Amniotic stem cell (primary cell): ENCODE results near the gene CALD1.

ENCODE experiments used
- DNase-seq: peaks from one replicate; lab custom pipeline; 2025; lab: John Stamatoyannopoulos, UW

CALD1 gene

GRCh38 chr7:135001390-135002165, 222.1 kb downstream of the CALD1 start:
- DNase-seq, result no peak

- DNase-seq, result no peak
These were observed 232.8 kb downstream of the CALD1 start for GRCh38 chr7:135012229-135012628.
